Effector memory CD4-positive, alpha-beta T cell (primary cell): ENCODE data around the gene SHROOM2.

Source experiments
- DNase-seq, 3 donors: peaks; one replicate each; pipeline ENCODE4 v3.0.0-alpha.2; 2020
- H3K27ac ChIP-seq: 2 replicates; pipeline ENCODE4 v1.7.0; 2013; ENCODE audit warnings: mild to moderate bottlenecking, low read length, moderate library complexity; ENCODE audit not compliant: insufficient read depth, poor library complexity, severe bottlenecking
- H3K27me3 ChIP-seq: replicated peaks from 2 replicates; pipeline ENCODE4 v1.7.0; 2013; ENCODE audit warnings: mild to moderate bottlenecking, low read length; ENCODE audit not compliant: insufficient read depth, control insufficient read depth, poor library complexity, severe bottlenecking
- H3K36me3 ChIP-seq: 2 replicates; pipeline ENCODE4 v1.7.0; 2013; ENCODE audit warnings: mild to moderate bottlenecking, low read length, moderate library complexity; ENCODE audit not compliant: control insufficient read depth, insufficient read depth
- H3K4me1 ChIP-seq: 2 replicates; pipeline ENCODE4 v1.7.0; 2013; ENCODE audit warnings: low read length, mild to moderate bottlenecking; ENCODE audit not compliant: control insufficient read depth, insufficient read depth, poor library complexity, severe bottlenecking
- H3K4me3 ChIP-seq: 2 replicates; pipeline ENCODE4 v1.7.0; 2013; ENCODE audit warnings: low read length, low read depth, mild to moderate bottlenecking; ENCODE audit not compliant: insufficient read depth, poor library complexity, severe bottlenecking
- H3K9me3 ChIP-seq: 2 replicates; pipeline ENCODE4 v1.7.0; 2013; ENCODE audit warnings: mild to moderate bottlenecking, low read length, moderate library complexity; ENCODE audit not compliant: control insufficient read depth
- total RNA-seq, 3 donors: gene quantifications; one replicate each; lab custom pipeline; 2026; lab: John Stamatoyannopoulos, UW

The SHROOM2 gene, protein sequence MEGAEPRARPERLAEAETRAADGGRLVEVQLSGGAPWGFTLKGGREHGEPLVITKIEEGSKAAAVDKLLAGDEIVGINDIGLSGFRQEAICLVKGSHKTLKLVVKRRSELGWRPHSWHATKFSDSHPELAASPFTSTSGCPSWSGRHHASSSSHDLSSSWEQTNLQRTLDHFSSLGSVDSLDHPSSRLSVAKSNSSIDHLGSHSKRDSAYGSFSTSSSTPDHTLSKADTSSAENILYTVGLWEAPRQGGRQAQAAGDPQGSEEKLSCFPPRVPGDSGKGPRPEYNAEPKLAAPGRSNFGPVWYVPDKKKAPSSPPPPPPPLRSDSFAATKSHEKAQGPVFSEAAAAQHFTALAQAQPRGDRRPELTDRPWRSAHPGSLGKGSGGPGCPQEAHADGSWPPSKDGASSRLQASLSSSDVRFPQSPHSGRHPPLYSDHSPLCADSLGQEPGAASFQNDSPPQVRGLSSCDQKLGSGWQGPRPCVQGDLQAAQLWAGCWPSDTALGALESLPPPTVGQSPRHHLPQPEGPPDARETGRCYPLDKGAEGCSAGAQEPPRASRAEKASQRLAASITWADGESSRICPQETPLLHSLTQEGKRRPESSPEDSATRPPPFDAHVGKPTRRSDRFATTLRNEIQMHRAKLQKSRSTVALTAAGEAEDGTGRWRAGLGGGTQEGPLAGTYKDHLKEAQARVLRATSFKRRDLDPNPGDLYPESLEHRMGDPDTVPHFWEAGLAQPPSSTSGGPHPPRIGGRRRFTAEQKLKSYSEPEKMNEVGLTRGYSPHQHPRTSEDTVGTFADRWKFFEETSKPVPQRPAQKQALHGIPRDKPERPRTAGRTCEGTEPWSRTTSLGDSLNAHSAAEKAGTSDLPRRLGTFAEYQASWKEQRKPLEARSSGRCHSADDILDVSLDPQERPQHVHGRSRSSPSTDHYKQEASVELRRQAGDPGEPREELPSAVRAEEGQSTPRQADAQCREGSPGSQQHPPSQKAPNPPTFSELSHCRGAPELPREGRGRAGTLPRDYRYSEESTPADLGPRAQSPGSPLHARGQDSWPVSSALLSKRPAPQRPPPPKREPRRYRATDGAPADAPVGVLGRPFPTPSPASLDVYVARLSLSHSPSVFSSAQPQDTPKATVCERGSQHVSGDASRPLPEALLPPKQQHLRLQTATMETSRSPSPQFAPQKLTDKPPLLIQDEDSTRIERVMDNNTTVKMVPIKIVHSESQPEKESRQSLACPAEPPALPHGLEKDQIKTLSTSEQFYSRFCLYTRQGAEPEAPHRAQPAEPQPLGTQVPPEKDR (N-terminal part only)
- total RNA-seq, result 0 reads per million in 3 donors

DNA sequence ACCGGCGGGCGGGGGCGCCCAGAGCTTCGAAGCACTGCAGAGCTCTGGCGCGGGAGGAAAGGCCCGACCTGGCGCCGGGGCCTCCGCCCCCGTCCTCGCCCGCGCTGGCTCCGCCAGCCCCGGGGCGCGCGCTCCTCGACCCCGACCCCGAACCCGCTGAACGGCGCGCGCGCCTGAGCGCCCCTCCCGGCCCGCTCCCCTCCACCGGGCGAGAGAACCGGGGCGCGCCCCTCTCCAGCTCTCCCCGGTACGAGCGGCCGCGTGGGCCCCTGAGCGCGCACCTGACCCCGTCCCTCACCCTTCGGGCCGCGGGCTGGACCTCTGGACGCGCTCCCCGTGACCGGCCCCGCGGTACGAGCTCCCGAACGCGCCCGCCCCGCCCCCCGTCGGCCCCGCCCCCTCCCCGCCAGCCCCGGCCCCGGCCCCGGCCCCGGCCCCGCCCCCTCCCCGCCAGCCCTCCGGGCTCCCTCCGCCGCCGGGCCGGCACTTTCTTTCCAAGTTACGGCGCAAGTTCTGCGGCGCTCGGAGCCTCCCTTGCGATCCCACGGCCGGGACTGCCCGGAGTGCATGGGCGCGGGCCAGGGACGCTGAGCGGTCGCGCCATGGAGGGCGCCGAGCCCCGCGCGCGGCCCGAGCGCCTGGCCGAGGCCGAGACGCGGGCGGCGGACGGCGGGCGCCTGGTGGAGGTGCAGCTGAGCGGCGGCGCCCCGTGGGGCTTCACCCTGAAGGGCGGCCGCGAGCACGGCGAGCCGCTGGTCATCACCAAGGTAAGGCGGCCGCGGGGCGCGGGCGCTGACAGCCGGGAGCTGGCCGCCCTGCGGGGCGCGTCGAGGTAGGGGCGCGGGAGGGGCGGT, at the start of gene SHROOM2:
TSS of gene SHROOM2 (plus strand) at position 486 of the 854 bp plus-strand sequence. CDS start at position 603, 117 bp downstream.
- Histone ChIP-seq H3K36me3 (no peaks in the 10 kb centered on the region), H3K27ac (no peak within 1 kb of the TSS), H3K4me1 (no peaks in the 10 kb centered on the region), H3K27me3 (no peaks in the 10 kb centered on the region), H3K4me3 (no peak within 1 kb of the TSS), H3K9me3 (no peaks in the 10 kb centered on the region)
- DNase-seq, result no peak

DNA sequence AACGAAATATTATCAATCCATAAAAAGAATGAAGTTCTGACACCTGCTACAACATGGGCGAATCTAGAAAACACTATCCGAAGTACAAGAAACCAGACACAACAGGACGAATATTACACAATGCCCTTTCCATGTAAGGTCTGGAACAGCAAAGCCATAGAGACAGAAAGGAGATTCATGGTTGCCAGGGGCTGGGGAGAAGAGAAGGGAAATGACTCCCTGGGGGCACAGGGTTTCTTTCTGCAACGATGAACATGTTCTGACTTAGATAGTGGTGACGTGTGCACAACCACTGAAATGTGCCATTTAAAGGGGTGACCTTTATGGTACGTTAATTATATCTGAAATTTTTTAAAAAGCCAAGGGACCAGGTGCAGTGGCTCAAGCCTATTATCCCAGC, 48.9 kb upstream of the SHROOM2 start:
- no peak for DNase-seq
- H3K36me3 ChIP-seq, result no peaks in the 10 kb centered on the region

DNA sequence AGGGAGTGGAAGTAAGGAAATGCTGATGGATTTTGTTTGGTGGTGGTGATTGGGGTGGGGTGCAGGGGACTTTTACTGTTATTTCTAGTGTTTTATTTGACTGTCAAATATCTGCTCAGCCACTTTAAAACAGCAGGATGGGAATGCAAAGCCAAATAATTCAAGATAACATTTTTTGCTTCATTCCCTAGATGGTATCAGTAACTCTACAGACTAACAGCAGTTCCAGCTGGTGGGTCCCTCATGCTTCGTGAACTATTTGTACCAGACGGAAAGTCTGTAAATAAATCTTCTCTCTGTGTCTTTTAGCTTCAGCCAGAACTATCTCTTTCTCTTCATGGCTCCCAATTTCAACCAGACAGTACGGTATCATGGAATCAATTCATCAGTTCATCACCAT, 48.1 kb upstream of the SHROOM2 start:
- Histone ChIP-seq H3K36me3 (no peaks in the 10 kb centered on the region), H3K27me3 (no peaks in the 10 kb centered on the region), H3K4me3 (no peak overlapping the region), H3K9me3 (no peaks in the 10 kb centered on the region), H3K4me1 (no peaks in the 10 kb centered on the region), H3K27ac (no peak overlapping the region)
- DNase-seq, result no peak

More for the DNA sequence above, 48.9 kb upstream of the SHROOM2 start:
- no peak overlapping the region for H3K4me3 ChIP-seq
- H3K9me3 ChIP-seq, result no peaks in the 10 kb centered on the region
- H3K27me3 ChIP-seq, result no peaks in the 10 kb centered on the region
- no peaks in the 10 kb centered on the region for H3K4me1 ChIP-seq
- H3K27ac ChIP-seq, result no peak overlapping the region

DNA sequence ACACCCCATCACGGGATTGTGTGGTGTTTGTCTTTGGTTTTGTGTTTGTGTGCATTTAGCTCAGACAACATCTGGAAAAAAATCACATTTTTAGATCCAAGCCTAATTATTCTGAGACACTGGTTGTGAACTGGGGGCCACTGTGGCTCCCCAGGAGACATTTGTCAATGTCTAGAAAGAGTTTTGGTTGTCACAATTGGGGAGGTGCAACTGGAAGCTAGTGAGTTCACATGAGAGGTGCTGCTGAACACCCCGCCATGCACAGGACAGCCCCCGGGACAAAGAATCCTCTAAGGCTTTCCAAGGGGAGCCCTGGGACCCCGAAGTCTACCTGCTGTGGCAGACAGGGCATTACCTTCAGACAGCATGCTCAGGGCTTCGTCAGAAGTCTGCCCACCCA, 47.1 kb upstream of the SHROOM2 start:
- no peaks in the 10 kb centered on the region for H3K9me3 ChIP-seq
- no peaks in the 10 kb centered on the region for H3K4me1 ChIP-seq
- H3K27me3 ChIP-seq, result no peaks in the 10 kb centered on the region
- H3K4me3 ChIP-seq, result no peak overlapping the region
- no peak for DNase-seq
- H3K36me3 ChIP-seq, result no peaks in the 10 kb centered on the region
- H3K27ac ChIP-seq, result no peak overlapping the region

DNA sequence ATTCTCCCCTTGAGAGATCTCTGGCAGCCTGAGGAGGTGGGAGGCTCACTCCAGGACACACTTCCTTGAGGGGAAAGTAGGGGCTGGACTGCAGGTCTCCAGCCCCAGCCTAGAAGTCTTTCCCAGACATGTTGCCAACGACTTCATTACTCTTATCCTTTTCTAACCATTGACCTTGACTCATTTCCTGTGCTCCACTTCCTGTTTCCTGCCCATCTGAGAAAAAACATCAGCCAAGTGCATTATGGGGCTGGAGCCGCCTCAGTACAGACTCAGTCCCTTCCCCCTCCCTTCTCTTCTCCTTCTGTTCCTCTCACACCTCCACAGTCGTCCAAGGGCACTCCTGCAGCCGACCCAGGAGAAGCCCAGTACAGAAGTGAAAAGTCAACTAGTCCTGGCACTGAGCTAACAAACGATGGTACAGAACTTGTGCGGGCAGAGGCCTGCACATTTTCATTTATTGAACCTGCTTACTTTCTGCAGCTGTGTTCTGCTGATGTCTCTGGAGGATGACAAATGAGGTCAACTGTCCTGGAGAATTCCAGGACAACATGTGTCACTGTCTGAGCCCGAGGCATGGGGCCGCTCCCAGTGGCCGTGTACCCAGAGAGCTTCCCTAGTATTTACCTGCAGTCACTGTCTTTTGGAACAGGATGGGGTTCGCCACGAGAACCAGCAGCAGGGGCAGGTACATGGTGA, 40.7 kb upstream of the SHROOM2 start:
- Histone ChIP-seq H3K27me3 (no peaks in the 10 kb centered on the region), H3K9me3 (no peaks in the 10 kb centered on the region), H3K36me3 (no peaks in the 10 kb centered on the region), H3K27ac (no peak overlapping the region), H3K4me3 (no peak overlapping the region), H3K4me1 (no peaks in the 10 kb centered on the region)
- no peak for DNase-seq

DNA sequence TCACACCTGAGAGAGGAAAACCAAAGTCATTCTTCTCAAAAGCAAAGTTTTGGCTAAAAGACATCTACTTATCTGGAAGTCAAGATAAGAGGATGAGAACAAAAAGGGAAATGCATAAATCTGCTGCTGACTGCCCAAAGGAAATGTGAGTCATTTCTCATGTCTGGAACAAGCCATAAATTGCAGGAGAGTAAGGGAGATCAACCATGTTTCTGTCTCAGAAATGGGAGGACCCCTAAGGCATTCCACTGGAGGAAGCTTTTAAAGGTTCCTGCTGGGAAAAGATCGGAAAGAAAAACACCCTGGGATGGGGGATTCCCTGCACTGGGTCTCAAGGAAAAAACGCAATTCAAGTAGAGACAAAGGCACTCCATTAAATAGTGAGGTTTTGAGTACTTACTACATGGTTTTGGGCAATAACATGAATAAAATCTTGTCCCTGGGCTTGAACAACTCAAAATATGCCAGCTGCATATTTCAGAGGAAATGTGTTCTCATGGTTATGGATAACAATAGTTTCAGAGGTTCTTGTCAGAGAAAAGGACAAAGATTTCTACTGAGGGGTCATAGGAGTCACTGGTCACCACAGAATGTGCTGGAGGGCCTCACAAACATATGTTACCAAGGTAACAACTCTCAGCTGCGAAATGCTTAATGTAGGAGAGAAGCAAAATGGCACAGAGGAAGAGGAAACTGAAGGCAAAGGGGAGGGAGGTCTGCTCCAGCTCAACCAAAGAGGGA, 39.9 kb upstream of the SHROOM2 start:
- Histone ChIP-seq H3K4me1 (no peaks in the 10 kb centered on the region), H3K4me3 (no peak overlapping the region), H3K27ac (no peak overlapping the region), H3K36me3 (no peaks in the 10 kb centered on the region), H3K27me3 (no peaks in the 10 kb centered on the region), H3K9me3 (no peaks in the 10 kb centered on the region)
- DNase-seq, result no peak

DNA sequence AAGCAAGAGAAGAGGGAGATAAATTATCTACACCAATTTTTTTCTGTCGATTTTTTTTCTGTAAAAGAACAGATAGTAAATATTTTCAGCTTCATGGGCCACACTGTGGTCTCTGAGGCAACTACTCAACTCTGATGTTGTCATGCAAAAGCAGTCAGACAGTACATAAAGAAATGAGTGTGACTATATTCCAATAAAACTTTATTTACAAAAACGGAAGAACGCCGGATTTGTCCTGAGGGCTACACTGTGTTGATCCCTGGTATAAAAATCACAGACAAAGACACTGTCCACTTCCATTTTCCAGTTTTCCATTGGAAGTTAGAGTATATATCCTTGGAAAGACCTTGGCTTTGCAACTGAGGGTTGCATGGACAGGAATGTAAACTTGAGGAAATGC, 38.6 kb upstream of the SHROOM2 start:
- H3K4me1 ChIP-seq, result no peaks in the 10 kb centered on the region
- no peak overlapping the region for H3K27ac ChIP-seq
- DNase-seq, result no peak
- H3K4me3 ChIP-seq, result no peak overlapping the region
- no peaks in the 10 kb centered on the region for H3K36me3 ChIP-seq
- no peaks in the 10 kb centered on the region for H3K27me3 ChIP-seq
- no peaks in the 10 kb centered on the region for H3K9me3 ChIP-seq

DNA sequence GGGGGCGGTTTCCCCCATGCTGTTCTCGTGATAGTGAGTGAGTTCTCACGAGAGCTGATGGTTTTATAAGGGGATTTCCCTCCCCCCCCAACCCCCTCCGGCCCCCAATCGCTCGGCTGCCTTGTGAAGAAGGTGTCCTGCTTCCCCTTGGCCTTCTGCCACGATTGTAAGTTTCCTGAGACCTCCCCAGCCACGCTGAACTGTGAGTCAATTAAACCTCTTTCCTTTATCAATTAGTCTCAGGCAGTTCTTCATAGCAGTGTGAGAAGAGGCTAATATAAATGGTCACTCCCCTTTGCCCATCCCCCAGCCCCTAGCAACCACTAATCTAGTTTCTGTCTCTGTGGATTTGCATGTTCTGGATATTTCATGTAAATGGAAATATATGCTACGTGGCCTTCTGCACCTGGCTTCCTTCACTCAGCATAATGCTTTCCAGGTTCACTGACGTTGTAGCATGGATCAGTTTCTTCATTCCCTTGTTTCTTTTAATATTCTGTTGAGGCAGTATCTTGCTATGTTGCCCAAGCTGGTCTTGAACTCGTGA, 37.0 kb upstream of the SHROOM2 start:
- Histone ChIP-seq H3K9me3 (no peaks in the 10 kb centered on the region), H3K27me3 (no peaks in the 10 kb centered on the region), H3K4me1 (no peaks in the 10 kb centered on the region), H3K27ac (no peak overlapping the region), H3K36me3 (no peaks in the 10 kb centered on the region), H3K4me3 (no peak overlapping the region)
- DNase-seq, result no peak
